Glutamatergic neuron (in vitro differentiated cells): ENCODE measurements around the gene CYTH1. TPM values are rescaled to one million over a fixed set of nuclear protein-coding genes. Genes with fewer than 3 reads are reported as not detected.

Experiments
- DNase-seq: peaks from one replicate; pipeline ENCODE4 v3.0.0; 2022
- H3K27ac Mint-ChIP-seq: one replicate; pipeline ENCODE4 v1.8.0; 2020; ENCODE audit warnings: mild to moderate bottlenecking, mixed read lengths, inconsistent platforms; ENCODE audit not compliant: unreplicated experiment
- H3K27me3 Mint-ChIP-seq: one replicate; pipeline ENCODE4 v1.8.0; 2020; ENCODE audit warnings: mild to moderate bottlenecking, moderate library complexity, mixed read lengths, inconsistent platforms; ENCODE audit not compliant: unreplicated experiment
- H3K36me3 Mint-ChIP-seq: one replicate; pipeline ENCODE4 v1.8.0; 2020; ENCODE audit warnings: mild to moderate bottlenecking, mixed read lengths, inconsistent platforms; ENCODE audit not compliant: unreplicated experiment
- H3K4me1 Mint-ChIP-seq: one replicate; pipeline ENCODE4 v1.8.0; 2020; ENCODE audit warnings: mild to moderate bottlenecking, low read depth, mixed read lengths, inconsistent platforms; ENCODE audit not compliant: unreplicated experiment
- H3K4me3 Mint-ChIP-seq: one replicate; pipeline ENCODE4 v1.8.0; 2020; ENCODE audit warnings: mild to moderate bottlenecking, mixed read lengths, inconsistent platforms; ENCODE audit not compliant: unreplicated experiment
- H3K9me3 Mint-ChIP-seq: one replicate; pipeline ENCODE4 v1.8.0; 2020; ENCODE audit warnings: mild to moderate bottlenecking, moderate library complexity, mixed read lengths, inconsistent platforms; ENCODE audit not compliant: unreplicated experiment
- total RNA-seq: library from RNA; stranded (reverse); fragmentation: NEBNext Ultra II Directional; extraction: Animal tissue kit (Norgen Biotek cat#: 25700); gene quantifications from one replicate; pipeline ENCODE4 v1.2.1, GENCODE V29; 2021; ENCODE audit not compliant: unreplicated experiment
- TF ChIP-seq, protein P1 (sequence below): fragments of 200-600 bp; sonication (generic); IDR thresholded peaks from one replicate; pipeline ENCODE4 v1.5.0; 2021; ENCODE audit not compliant: partially characterized antibody, unreplicated experiment

CYTH1 gene
- total RNA-seq, 1 donor from 2014 or later: 57.2 TPM

DNA sequence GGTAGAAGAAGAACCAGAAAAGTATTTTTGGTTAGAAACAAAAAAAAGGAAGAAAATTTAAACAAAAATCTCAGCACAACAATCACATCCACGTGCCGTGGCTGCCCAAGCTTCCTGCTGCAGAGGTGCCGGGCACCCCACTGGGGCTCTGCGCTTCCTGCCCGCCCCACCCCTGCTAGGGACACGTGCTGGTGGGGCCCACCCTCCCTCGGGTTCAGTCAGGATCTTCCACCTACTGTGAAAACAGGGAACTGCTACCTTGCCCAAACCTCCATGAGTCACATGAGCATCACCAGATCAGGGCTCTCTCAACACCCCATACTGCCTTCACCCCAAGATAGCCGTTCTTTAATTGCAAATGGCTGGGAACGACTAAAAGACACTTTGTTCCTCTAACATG lies 24.4 kb upstream of the CYTH1 start:
- H3K27ac Mint-ChIP-seq: no peak overlapping the region

GRCh38 chr17:78805301-78805700 lies 23.2 kb upstream of the CYTH1 start:
- DNase-seq: no peak
- H3K4me1 Mint-ChIP-seq: no peaks in the 10 kb centered on the region
- no peaks in the 10 kb centered on the region for H3K9me3 Mint-ChIP-seq
- H3K4me3 Mint-ChIP-seq: no peak overlapping the region
- H3K36me3 Mint-ChIP-seq: peaks cover 4% of the 10 kb centered on the region
- no peak overlapping the region for H3K27ac Mint-ChIP-seq
- H3K27me3 Mint-ChIP-seq: no peaks in the 10 kb centered on the region
- TF ChIP-seq, protein P1, sequence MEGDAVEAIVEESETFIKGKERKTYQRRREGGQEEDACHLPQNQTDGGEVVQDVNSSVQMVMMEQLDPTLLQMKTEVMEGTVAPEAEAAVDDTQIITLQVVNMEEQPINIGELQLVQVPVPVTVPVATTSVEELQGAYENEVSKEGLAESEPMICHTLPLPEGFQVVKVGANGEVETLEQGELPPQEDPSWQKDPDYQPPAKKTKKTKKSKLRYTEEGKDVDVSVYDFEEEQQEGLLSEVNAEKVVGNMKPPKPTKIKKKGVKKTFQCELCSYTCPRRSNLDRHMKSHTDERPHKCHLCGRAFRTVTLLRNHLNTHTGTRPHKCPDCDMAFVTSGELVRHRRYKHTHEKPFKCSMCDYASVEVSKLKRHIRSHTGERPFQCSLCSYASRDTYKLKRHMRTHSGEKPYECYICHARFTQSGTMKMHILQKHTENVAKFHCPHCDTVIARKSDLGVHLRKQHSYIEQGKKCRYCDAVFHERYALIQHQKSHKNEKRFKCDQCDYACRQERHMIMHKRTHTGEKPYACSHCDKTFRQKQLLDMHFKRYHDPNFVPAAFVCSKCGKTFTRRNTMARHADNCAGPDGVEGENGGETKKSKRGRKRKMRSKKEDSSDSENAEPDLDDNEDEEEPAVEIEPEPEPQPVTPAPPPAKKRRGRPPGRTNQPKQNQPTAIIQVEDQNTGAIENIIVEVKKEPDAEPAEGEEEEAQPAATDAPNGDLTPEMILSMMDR: no peak

More for the DNA sequence above, 24.4 kb upstream of the CYTH1 start:
- Mint-ChIP-seq H3K4me1 (no peaks in the 10 kb centered on the region), H3K36me3 (peaks cover 4% of the 10 kb centered on the region), H3K27me3 (no peaks in the 10 kb centered on the region), H3K4me3 (no peak overlapping the region), H3K9me3 (no peaks in the 10 kb centered on the region)
- DNase-seq: no peak
- TF ChIP-seq, protein P1: no peak

DNA sequence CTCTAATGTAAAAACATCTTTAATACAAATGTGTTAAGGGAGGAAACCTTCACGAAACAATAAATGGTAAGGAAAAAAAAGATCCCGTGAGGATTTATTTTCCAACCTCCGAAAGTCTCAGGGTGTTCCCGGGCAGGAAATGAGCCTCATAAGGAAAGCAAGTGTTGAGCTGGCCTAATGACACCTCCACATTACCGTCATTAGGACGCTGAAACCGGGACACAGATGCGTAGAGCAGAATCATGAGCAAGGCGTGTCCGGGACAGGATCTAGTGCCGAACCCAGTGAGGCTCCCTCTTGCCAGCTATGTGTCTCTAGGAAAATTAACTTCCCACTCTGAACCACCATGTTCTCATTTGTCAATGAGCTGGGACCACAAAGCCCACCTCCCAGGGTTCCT lies 22.7 kb upstream of the CYTH1 start:
- TF ChIP-seq, protein P1: no peak
- Mint-ChIP-seq H3K27me3 (no peaks in the 10 kb centered on the region), H3K9me3 (no peaks in the 10 kb centered on the region), H3K36me3 (peaks cover 4% of the 10 kb centered on the region), H3K4me1 (no peaks in the 10 kb centered on the region), H3K27ac (no peak overlapping the region), H3K4me3 (no peak overlapping the region)
- DNase-seq: no peak

- TF ChIP-seq, protein P1: no peak
- H3K36me3 Mint-ChIP-seq: peaks cover 8% of the 10 kb centered on the region
- H3K9me3 Mint-ChIP-seq: no peaks in the 10 kb centered on the region
- DNase-seq: no peak
- no peak overlapping the region for H3K4me3 Mint-ChIP-seq
- H3K27me3 Mint-ChIP-seq: peaks cover 3% of the 10 kb centered on the region
- H3K4me1 Mint-ChIP-seq: peaks cover 2% of the 10 kb centered on the region
- no peak overlapping the region for H3K27ac Mint-ChIP-seq
Observed at GRCh38 chr17:78803186-78803845, 21.2 kb upstream of the CYTH1 start.

GRCh38 chr17:78802459-78802858 lies 20.4 kb upstream of the CYTH1 start:
- H3K36me3 Mint-ChIP-seq: peaks cover 8% of the 10 kb centered on the region
- peaks cover 2% of the 10 kb centered on the region for H3K4me1 Mint-ChIP-seq
- no peak overlapping the region for H3K27ac Mint-ChIP-seq
- H3K4me3 Mint-ChIP-seq: no peak overlapping the region
- no peaks in the 10 kb centered on the region for H3K9me3 Mint-ChIP-seq
- peaks cover 3% of the 10 kb centered on the region for H3K27me3 Mint-ChIP-seq
- DNase-seq: no peak
- TF ChIP-seq, protein P1: no peak
